GM23338 (cell line): ENCODE results near the gene FAM83C. TPM values are rescaled to one million over a fixed set of nuclear protein-coding genes. Genes with fewer than 3 reads are reported as not detected.

ENCODE experiments used
- ATAC-seq: fragments of 200-7000 bp; cut with Tn5 transposase; 3 replicates; pipeline ENCODE4 v1.9.1; 2020
- DNase-seq: peaks from one replicate; pipeline ENCODE4 v3.0.0-alpha.2; 2015; ENCODE audit warnings: low spot score
- H2AFZ ChIP-seq: fragments of 200-600 bp; sonication (generic); 2 replicates; pipeline ENCODE4 v1.8.0; 2016; ENCODE audit warnings: antibody characterized with exemption, mild to moderate bottlenecking, moderate library complexity
- H3F3A ChIP-seq: fragments of 200-600 bp; sonication (generic); replicated peaks from 2 replicates; pipeline ENCODE4 v1.8.0; 2017; ENCODE audit warnings: antibody characterized with exemption, mixed run types, low read depth
- H3K27ac ChIP-seq: fragments of 200-600 bp; sonication (generic); 2 replicates; pipeline ENCODE4 v1.6.1; 2016; ENCODE audit warnings: low read depth
- H3K27me3 ChIP-seq: fragments of 200-600 bp; sonication (generic); 2 replicates; pipeline ENCODE4 v1.8.0; 2016; ENCODE audit warnings: mild to moderate bottlenecking, mixed run types, moderate library complexity; ENCODE audit not compliant: insufficient read depth
- H3K36me3 ChIP-seq: fragments of 200-600 bp; sonication (generic); 2 replicates; pipeline ENCODE4 v1.8.0; 2016; ENCODE audit warnings: mild to moderate bottlenecking; ENCODE audit not compliant: insufficient read depth
- H3K4me1 ChIP-seq: fragments of 200-600 bp; sonication (generic); 2 replicates; pipeline ENCODE4 v1.8.0; 2016; ENCODE audit warnings: mild to moderate bottlenecking, moderate library complexity; ENCODE audit not compliant: insufficient read depth
- H3K4me2 ChIP-seq: fragments of 200-600 bp; sonication (generic); 2 replicates; pipeline ENCODE4 v1.7.1; 2017; ENCODE audit warnings: mixed run types
- H3K4me3 ChIP-seq: fragments of 200-600 bp; sonication (generic); 2 replicates; pipeline ENCODE4 v1.6.1; 2016; ENCODE audit warnings: mixed run types
- H3K79me2 ChIP-seq: fragments of 200-600 bp; sonication (generic); replicated peaks from 2 replicates; pipeline ENCODE4 v1.8.0; 2017; ENCODE audit warnings: mild to moderate bottlenecking; ENCODE audit not compliant: insufficient read depth
- H3K9me2 ChIP-seq: fragments of 200-600 bp; sonication (generic); 2 replicates; pipeline ENCODE4 v1.8.0; 2017; ENCODE audit not compliant: insufficient read depth
- H4K20me1 ChIP-seq: fragments of 200-600 bp; sonication (generic); replicated peaks from 2 replicates; pipeline ENCODE4 v1.8.0; 2017; ENCODE audit warnings: mild to moderate bottlenecking; ENCODE audit not compliant: insufficient read depth
- H3K27ac Mint-ChIP-seq: 2 replicates; pipeline ENCODE4 v1.8.0; 2020; ENCODE audit warnings: inconsistent platforms, mild to moderate bottlenecking, moderate library complexity, mixed read lengths
- H3K27me3 Mint-ChIP-seq: 3 replicates; pipeline ENCODE4 v1.8.0; 2022; ENCODE audit warnings: low read depth, mild to moderate bottlenecking, moderate library complexity, mixed read lengths, inconsistent platforms; ENCODE audit not compliant: insufficient read depth, poor library complexity
- H3K36me3 Mint-ChIP-seq: 3 replicates; pipeline ENCODE4 v1.8.0; 2021; ENCODE audit warnings: low read depth, mild to moderate bottlenecking, inconsistent platforms, moderate library complexity, mixed read lengths
- H3K4me1 Mint-ChIP-seq: 3 replicates; pipeline ENCODE4 v1.8.0; 2020; ENCODE audit warnings: mild to moderate bottlenecking, inconsistent platforms, mixed read lengths
- H3K4me3 Mint-ChIP-seq: 3 replicates; pipeline ENCODE4 v1.8.0; 2021; ENCODE audit warnings: moderate library complexity, mild to moderate bottlenecking, inconsistent platforms, mixed read lengths
- H3K9me3 Mint-ChIP-seq: 3 replicates; pipeline ENCODE4 v1.8.0; 2020; ENCODE audit warnings: moderate library complexity, mild to moderate bottlenecking, inconsistent platforms, mixed read lengths
- CREB1 ChIP-seq: fragments of 250-450 bp; sonication (Bioruptor Pico); IDR thresholded peaks from 2 replicates; pipeline ENCODE4 v1.5.0; 2020; ENCODE audit warnings: low read depth, mild to moderate bottlenecking, moderate library complexity
- ETS1 ChIP-seq: IDR thresholded peaks from 2 replicates; pipeline ENCODE4 v1.6.1; 2016; ENCODE audit warnings: antibody characterized with exemption
- EZH2 ChIP-seq: fragments of 200-600 bp; sonication (generic); IDR thresholded peaks from one replicate; pipeline ENCODE4 v1.8.0; 2017; ENCODE audit warnings: antibody characterized with exemption, mild to moderate bottlenecking, low read depth; ENCODE audit not compliant: unreplicated experiment
- EZH2phosphoT487 ChIP-seq: fragments of 200-600 bp; sonication (generic); IDR thresholded peaks from one replicate; pipeline ENCODE4 v1.8.1; 2018; ENCODE audit warnings: antibody characterized with exemption; ENCODE audit not compliant: unreplicated experiment
- POLR2AphosphoS5 ChIP-seq: IDR thresholded peaks from 2 replicates; pipeline ENCODE4 v1.6.1; 2016; ENCODE audit warnings: antibody characterized with exemption, low read depth
- ZNF331 ChIP-seq: fragments of 250-450 bp; sonication (Bioruptor Pico); IDR thresholded peaks from 2 replicates; pipeline ENCODE4 v1.5.0; 2020; ENCODE audit warnings: low read depth, mild to moderate bottlenecking, moderate library complexity
- ZNF462 ChIP-seq: fragments of 250-450 bp; sonication (Bioruptor Pico); IDR thresholded peaks from 2 replicates; pipeline ENCODE4 v1.5.0; 2020; ENCODE audit warnings: mild to moderate bottlenecking, moderate library complexity
- polyA plus RNA-seq: library from polyadenylated mRNA; unstranded; fragments of >200 nt; fragmentation: Nextera tagmentation; extraction: Ambion mirVana; gene quantifications from 2 replicates; pipeline ENCODE4 v1.2.1, GENCODE V29; 2016
- total RNA-seq: library from RNA; depleted of rRNA; stranded (reverse); fragments of >200 nt; shearing (Covaris generic); gene quantifications from 2 replicates; pipeline ENCODE4 v1.2.3, GENCODE V29; 2014
- TF ChIP-seq, protein P1 (sequence below): IDR thresholded peaks from one replicate; pipeline ENCODE4 v1.6.1; 2018; ENCODE audit warnings: antibody characterized with exemption; ENCODE audit not compliant: unreplicated experiment

The FAM83C gene
- total and polyA plus RNA-seq, 2 experiments from 2014 or later, result 0.10 TPM; not detected in 1

DNA sequence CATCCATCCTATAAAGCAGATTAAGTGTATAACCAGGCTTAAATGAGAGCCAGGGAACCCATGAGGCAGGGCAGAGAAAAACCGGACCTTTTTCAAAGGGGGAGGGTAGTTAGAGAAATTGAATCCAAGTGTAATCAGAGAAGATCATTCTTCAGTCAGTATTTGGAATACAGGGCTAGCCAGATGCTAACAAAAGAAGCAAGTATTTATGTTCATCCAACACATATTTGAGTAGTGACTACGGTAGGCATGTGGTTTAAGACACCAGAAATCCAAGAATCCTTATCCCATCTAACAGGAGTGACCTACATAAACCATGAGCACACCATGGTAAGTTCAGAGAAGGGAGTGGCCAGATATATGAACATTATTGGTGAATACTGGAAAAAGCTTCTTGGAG is 46.8 kb upstream of the FAM83C start:
- Mint-ChIP-seq H3K4me3 (no peak overlapping the region), H3K4me1 (peaks cover 6% of the 10 kb centered on the region; the same call in 1 of the 3 replicates), H3K27ac (no peak overlapping the region), H3K27me3 (no peaks in the 10 kb centered on the region), H3K9me3 (no peaks in the 10 kb centered on the region), H3K36me3 (0 out of 3 replicates have a peak, but pooled peaks cover under 1% of the 10 kb centered on the region)
- H3K27ac ChIP-seq, result no peak overlapping the region
- H3K79me2 ChIP-seq, result no peaks in the 10 kb centered on the region
- no peak overlapping the region for H3K4me3 ChIP-seq
- H3K4me2 ChIP-seq, result no peak overlapping the region
- H4K20me1 ChIP-seq, result peaks cover 6% of the 10 kb centered on the region; the same call in 1 of the 2 replicates
- DNase-seq (no peak), ATAC-seq (no peak)
- 0 out of 2 replicates have a peak, but pooled peaks cover 4% of the 10 kb centered on the region for H3K36me3 ChIP-seq
- TF ChIP-seq, protein P1, sequence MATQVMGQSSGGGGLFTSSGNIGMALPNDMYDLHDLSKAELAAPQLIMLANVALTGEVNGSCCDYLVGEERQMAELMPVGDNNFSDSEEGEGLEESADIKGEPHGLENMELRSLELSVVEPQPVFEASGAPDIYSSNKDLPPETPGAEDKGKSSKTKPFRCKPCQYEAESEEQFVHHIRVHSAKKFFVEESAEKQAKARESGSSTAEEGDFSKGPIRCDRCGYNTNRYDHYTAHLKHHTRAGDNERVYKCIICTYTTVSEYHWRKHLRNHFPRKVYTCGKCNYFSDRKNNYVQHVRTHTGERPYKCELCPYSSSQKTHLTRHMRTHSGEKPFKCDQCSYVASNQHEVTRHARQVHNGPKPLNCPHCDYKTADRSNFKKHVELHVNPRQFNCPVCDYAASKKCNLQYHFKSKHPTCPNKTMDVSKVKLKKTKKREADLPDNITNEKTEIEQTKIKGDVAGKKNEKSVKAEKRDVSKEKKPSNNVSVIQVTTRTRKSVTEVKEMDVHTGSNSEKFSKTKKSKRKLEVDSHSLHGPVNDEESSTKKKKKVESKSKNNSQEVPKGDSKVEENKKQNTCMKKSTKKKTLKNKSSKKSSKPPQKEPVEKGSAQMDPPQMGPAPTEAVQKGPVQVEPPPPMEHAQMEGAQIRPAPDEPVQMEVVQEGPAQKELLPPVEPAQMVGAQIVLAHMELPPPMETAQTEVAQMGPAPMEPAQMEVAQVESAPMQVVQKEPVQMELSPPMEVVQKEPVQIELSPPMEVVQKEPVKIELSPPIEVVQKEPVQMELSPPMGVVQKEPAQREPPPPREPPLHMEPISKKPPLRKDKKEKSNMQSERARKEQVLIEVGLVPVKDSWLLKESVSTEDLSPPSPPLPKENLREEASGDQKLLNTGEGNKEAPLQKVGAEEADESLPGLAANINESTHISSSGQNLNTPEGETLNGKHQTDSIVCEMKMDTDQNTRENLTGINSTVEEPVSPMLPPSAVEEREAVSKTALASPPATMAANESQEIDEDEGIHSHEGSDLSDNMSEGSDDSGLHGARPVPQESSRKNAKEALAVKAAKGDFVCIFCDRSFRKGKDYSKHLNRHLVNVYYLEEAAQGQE, result no peak
- H3K4me1 ChIP-seq, result no peaks in the 10 kb centered on the region
- H3K9me2 ChIP-seq, result no peaks in the 10 kb centered on the region
- no peak overlapping the region for H2AFZ ChIP-seq
- H3F3A ChIP-seq, result no peaks in the 10 kb centered on the region; the same call in 1 of the 2 replicates
- H3K27me3 ChIP-seq, result no peaks in the 10 kb centered on the region

GRCh38 chr20:35334311-35335101 is 42.3 kb upstream of the FAM83C start:
- Histone ChIP-seq H4K20me1 (peaks cover 6% of the 10 kb centered on the region; the same call in 1 of the 2 replicates), H3K4me2 (no peak overlapping the region), H3K9me2 (no peaks in the 10 kb centered on the region), H3K36me3 (no peaks in the 10 kb centered on the region), H3K27ac (no peak overlapping the region), H3K79me2 (no peaks in the 10 kb centered on the region), H3K4me1 (no peaks in the 10 kb centered on the region), H3K27me3 (no peaks in the 10 kb centered on the region), H2AFZ (no peak overlapping the region), H3F3A (no peaks in the 10 kb centered on the region), H3K4me3 (no peak overlapping the region)
- Mint-ChIP-seq H3K36me3 (no peaks in the 10 kb centered on the region), H3K4me1 (peaks cover 2% of the 10 kb centered on the region; the same call in 1 of the 3 replicates), H3K27me3 (no peaks in the 10 kb centered on the region), H3K9me3 (no peaks in the 10 kb centered on the region), H3K27ac (no peak overlapping the region), H3K4me3 (no peak overlapping the region)
- ATAC-seq (no peak), DNase-seq (no peak)
- TF ChIP-seq ZNF462 (CRISPR knock-in tag), result no peak
- TF ChIP-seq EZH2, result no peak
- no peak for TF ChIP-seq EZH2phosphoT487
- TF ChIP-seq CREB1, result no peak
- TF ChIP-seq POLR2AphosphoS5, result no peak
- TF ChIP-seq ETS1, result no peak
- TF ChIP-seq ZNF331 (CRISPR knock-in tag), result no peak
